SW 1271 (cell line): Measurements from ENCODE around the gene TRIM28.
"Not testable (repeated sequence)": the region's sequence is repeated elsewhere in the genome, so short reads cannot be mapped to it uniquely, and the experiment has no call there.

Experiments
- DNase-seq, 2 experiments: peaks; one replicate each; lab custom pipeline; 2025; lab: John Stamatoyannopoulos, UW

Gene TRIM28

DNA sequence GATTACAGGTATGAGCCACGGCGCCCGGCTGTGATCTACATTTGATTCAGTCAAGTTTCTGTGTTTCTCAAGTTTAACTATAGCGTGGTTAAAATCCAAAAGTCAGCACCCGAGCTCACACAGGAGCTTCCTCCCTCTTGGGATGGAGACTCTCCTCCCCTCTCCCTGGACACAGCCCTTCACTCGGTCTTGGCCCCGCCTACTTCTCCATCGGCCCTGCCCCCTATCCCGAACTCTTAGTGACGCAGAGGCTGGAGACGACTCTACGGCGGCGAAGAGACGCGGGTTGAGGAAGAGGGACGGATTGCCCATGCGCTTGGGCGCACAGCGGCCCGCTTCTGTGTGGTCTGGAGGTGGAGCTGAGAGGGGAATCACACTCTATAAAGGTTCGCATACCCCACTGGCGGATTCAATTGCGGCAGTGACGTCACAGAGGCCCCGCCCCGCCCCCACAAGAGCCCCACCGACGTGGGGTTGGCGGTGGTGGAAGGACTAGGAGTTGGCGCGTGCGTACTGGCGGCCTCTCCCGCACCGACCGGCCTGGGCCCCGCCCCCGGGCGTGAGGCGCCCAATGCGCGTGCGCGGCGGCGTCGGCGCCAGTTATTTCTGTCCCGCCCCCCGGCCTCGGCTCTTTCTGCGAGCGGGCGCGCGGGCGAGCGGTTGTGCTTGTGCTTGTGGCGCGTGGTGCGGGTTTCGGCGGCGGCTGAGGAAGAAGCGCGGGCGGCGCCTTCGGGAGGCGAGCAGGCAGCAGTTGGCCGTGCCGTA lies at the start of gene TRIM28:
TRIM28 (plus strand) TSS at position 239 of the 765 bp plus-strand sequence. CDS start 694 bp downstream, outside the sequence.
- DNase-seq, result no peak

DNA sequence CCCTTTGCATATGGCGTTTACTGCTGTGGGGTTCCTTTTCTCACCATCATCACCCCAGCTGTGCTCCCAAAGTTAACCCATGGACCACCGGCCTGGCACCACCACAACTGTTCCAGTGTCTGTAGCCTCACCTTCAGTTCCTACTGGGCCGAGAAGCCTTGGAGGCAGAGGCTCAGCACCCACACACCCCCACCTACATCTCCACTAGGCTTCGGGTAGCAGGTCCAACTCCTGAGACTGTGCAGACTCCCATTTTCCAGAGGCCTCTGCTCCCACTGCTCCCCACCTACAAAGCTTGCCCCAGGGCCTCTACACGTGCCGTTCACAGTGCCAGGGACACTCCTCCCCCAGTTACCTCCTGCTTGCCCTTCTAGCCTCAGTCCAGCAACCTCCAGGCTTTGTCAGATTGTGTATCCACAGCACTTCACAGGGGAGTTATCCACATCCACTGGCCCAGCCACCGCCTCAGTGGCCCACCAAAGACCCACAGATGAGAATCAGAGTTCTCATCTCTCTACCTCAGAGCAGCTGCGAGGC lies 46.2 kb upstream of the TRIM28 start:
- no peak for DNase-seq

DNA sequence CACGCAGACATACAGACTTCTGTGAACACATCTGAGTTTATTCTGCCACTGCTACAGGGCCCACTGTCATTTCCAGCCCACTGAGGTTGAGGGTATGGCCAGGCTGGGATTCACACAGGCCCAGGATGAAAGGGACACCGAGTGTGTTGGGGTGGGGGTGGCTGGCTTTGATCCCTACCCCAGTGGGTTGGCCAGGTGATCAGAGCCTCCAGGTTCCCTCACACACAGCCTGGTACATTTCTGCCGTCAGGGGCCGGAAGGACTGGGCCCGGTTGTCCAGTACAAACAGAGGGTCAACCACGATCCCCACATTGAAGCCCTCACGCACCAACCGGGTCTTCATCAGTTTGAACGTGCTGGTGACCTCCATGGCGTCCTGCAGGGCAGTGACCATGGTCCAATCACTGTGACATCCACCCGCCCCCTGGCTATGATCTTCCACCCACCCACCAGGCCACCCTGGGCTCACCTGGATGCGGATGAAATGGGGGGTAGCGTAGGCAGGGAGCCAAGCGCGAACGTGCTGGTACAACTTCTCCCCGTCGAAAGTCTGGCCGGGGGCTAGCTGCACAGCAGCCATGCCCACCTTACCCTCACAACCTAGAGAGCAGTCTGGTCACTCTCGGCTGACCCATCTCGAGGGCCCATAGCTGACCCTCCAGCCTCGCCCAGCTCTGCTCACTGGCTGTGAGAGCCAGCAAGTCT lies 45.4 kb upstream of the TRIM28 start:
- DNase-seq, result no peak

DNA sequence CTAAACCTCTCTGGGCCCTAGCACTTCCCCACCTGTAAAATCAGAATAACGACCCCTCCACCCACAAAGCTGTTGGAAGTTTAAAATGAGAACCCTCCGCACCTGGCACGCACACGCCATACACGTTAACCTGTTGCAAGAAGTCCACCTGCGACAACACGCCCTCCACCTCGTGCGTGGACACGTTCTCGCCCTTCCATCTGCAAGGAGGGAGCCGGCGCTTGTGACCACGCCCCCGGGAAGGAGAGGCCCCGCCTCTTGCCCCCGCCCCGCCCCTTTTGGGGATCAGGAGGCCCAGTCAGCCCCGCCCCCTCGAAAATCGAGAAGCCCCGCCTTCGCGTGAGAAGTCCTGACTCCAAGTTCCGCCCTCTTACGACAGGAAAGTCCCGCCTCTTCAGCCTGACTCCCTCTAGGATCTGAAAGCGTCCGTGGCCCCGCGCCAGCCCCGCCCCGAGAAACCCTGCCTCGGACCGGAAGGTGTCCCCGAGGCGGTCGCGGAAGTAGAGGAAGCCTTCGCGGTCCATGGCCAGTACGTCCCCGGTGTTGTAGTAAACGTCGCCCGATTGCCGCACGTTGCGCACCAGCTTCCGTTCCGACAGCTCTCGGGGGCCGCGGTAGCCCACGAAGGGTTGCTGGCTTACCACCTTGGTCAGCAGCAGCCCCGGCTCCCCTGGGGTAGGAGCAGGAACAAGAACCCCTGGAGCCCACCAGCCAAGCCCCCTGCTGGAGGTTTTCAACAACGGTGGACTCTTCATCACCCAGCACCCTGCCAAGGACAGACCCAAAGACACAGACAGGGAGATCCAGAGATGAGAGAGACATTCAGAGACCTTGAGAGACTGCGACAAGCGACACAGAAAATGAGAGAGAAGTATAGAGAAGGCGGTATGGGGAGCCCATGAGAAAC lies 44.6 kb upstream of the TRIM28 start:
- peak; percentile 88 to 95 for DNase-seq

DNA sequence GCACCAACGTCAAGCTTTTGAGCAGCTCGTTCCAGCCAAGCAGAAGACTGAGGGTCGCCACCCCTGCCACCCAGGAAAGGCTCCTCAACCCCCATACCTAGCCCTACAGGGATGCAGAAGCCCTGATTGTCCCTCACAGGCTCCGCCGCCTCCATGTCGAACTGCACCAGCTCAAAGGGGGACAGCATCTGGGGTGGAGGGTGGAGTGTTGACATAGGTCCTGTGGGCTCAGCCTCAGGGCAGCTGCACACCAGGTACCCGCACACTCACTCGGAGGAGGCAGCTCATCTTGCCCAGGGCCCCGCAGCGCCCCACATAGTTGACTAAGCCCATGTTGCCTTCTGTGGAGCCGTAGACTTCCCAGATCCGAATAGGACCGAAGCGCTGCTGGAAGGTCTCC lies 43.6 kb upstream of the TRIM28 start:
- no peak for DNase-seq

DNA sequence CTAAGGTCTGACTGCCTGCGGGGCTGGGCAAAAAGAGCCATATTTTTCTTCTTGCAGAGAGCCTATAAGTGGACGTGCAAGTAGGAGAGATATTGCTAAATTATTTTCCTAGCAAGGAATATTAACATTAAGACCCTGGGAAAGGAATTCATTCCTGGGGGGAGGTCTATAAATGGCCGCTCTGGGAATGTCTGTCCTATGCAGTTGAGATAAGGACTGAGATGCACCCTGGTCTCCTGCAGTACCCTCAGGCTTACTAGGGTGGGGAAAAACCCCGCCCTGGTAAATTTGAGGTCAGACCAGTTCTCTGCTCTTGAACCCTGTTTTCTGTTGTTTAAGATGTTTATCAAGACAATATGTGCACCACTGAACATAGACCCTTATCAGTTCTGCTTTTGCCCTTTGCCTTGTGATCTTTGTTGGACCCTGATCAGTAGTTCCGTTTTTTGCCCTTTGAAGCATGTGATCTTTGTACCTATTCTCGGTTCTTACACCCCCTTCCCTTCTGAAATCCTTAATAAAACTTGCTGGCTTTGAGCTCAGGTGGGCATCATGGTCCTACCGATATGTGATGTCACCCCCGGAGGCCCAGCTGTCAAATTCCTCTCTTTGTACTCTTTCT lies 36.2 kb upstream of the TRIM28 start:
- not testable (repeated sequence) for DNase-seq

DNA sequence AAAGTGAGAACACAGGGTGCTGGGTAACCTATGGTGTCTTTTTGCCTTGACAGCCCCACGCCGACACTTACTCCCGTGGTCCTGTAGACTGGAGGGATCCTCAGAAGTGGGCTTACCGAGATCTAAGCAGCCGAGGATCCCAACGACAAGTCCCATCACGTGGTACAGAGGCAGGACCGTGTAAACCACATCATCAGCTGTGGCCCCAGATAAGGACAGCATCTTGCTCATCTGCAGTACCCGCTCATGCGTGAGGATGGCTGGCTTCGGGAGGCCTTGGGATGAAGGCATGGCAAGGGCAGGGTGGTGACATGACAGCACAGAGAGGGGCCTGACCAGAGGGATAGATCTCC lies 34.2 kb upstream of the TRIM28 start:
- DNase-seq, result no peak

DNA sequence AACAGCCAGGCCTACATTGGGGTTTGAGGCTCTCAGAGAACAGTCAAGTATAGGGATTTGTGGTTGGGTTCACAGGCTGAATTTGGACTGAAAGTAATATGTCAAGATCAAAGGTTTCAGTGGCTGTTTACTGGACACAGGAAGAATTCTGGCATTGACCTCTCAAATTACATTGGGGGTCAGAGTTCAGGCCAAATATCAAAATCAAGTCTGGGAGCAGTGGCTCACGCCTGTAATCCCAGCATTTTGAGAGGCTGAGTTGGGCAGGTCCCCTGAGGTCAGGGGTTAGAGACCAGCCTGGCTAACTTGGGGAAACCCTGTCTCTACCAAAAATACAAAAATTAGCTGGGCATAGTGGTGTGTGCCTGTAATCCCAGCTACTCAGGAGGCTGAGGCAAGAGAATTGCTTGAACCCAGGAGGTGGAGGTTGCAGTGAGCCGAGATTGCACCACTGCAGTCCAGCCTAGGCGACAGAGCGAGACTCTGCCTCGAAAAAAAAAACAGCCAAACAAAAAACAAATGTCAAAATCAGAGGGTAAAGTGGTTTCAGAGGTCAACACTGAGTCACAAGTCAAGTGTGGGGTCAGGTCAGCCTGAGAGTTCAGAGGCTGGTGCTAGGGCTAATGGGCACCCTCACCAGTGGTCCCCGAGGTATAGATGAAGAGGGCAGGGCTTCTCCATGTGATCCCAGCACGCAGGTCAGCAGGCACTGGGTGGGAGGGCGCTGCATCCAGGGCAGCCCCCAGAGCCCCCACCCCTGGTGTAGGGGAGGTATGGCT lies 33.6 kb upstream of the TRIM28 start:
- no peak for DNase-seq

DNA sequence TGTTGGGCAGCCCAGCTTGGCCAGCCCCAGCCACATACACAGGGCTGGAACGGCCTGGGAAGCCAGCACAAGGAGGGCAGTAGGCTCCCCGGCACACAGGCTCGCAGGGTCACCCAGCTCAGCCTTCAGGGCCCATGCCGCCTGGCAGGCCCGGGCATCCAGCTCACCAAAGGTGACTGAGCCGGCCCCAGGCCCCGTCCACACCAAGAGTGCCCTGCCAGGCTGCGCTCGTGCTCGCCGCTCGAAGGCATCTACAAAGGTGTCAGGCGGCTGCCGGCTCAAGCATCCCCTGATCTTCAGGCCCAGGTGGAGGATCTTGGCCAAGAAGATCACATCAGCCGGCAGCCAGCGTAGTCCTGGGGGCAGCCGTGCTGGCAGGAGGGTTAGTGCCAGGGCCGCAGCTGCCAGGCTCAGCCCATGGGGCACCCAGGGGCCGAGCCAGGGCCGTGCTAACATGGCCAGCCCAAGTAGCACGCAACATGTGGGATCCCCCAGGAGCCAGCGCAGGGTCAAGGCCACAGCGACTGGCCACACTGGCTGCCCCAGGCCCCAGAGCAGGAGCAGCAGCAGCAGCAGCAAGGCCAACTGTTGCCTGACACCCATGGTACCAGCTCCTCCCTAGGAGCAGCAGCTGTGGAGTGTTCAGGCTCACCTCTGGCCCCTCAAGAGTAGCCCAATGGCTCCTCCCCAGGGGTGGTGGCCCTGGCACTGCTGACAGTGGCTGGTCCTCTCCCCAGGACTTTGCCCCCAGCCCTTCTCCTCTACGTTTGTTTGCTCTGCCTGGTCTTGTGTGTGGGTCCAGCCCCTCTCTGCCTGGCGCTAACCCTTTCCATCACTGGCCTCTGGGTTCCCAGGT lies 32.3 kb upstream of the TRIM28 start, which contains the start of gene SLC27A5:
SLC27A5 (minus strand) TSS at position 640 of the 856 bp plus-strand sequence; CDS start at position 603, 37 bp downstream.
- DNase-seq, result no peak

DNA sequence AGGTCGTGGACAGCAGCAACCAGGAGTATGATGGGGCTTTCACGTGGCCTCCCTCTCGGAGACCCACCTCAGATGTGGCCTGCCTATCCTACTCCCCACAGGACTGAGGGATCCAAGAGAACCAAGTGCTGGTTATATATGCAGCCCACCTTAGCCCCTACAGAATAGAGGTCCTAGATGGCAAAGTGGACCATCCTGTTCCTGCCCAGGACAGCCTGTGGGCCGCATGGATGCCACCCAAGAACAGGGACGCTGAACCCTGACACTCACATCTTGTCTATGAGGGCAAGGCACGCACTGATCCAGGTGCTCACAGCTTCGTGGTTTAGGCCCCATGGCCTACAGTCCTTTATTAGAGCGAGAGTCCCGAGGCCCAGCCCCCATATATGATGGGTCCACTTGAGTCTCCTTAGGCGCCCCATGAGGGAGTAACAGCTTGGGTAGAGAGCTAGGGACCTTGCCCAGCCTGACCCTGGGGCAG lies 30.6 kb upstream of the TRIM28 start:
- DNase-seq, result no peak

DNA sequence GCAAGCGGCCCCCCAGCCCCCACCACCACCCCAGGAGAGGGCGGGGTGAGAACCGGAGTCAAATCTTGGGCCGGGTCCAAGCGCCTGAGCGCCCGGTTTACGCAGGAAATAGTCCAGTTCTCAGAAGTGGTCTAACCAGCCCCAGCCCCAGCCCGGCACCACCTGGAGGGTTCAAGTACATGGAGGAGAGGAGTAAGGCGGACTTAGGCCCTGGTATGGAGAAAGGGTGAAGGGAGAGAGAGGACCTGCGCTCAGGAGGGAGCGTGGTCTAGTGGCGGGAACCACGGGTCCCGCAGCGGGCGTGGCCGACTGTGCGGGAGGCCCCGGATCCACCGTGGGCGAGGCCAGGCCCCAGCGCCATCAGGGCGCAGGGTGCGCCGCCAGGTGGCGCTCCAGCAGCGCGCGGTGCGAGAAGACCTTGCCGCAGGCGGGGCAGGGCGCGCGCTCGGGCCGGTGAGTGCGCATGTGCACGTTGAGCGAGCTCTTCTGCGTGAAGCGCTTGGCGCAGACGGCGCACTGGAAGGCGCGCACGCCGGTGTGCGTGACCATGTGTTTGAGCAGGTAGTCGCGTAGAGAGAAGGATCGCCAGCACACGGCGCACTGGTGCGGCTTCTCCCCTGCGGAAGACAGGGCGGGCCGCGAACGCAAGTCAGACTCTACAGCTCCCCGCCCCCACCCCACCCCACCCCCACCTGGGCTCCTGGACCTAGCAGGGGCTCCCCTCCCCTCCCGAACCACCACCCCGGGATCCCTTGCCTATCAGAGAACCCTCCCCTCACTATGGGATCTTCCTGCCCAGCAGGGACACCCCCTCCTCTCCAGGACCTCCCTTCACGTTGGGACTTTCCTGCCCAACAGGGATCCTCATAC lies 29.9 kb upstream of the TRIM28 start:
- peak; percentile 45 to 57 for DNase-seq

DNA sequence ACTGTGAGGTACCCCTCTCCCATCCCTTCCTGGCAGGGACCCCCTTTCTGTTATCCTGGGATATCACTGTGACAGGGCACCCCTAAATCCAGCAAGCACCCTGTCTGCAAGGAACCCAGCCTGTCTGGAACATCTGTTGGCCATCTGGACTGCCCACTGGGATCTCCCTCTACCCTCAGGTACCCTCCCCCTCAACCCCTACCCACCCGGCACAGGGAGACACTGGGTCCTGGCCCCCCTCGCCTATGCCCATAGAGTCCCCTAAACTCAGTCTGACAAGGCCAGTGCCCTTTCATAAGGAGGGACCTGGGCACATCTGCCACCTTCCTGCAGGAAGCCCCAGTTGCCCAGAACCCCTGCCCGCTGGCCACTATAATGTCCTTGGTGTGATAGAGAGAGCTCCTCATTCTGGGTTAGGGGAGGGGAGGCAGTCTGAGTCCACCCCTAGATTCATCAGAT lies 29.3 kb upstream of the TRIM28 start:
- no peak for DNase-seq

DNA sequence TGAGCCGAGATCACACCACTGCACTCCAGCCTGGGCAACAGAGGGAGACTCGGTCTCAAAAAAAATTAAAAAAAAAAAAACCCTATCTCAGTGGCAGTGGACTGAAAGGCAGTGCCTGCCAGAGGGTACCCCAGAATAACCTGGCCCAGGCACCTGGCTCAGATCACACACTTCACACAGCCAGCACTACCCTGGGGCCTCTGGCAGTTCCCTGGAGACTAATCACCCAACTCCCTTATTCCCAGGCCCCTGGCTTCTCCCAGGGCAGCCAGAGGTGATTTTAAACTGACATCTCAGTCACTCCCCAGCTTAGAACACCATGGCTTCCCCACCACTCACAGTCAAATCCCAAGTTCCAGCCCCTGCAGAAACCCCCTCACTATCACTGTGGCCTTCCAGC lies 28.6 kb upstream of the TRIM28 start:
- DNase-seq, result no peak

DNA sequence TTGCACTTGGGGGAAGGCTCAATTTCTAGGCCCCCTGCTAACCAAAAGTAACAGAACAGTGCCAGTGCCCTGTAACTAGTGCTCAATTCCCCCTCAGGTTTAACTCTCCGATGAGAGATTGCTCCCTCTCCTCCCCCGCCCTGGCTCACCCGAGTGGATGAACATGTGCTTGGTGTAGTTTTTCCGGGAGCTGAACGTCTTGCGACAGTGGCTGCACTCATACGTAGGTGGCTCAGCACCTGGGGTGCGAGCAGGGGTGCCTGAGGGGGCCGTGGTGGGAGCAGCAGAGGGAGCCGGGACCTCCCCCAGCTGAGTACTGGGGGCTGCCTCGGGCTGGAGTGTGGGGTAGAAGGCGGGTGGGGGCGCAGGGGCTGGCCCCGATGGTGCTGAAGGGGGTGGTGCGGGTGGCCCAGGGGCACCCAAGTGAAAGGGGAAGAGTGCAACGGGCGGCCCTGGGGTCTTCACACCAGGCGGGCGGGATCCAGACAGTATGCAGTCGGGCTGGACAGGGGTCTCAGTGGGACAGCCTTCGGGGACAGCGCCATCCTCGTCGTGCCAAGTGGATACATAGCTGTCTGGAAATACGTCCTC lies 27.5 kb upstream of the TRIM28 start:
- no peak for DNase-seq

DNA sequence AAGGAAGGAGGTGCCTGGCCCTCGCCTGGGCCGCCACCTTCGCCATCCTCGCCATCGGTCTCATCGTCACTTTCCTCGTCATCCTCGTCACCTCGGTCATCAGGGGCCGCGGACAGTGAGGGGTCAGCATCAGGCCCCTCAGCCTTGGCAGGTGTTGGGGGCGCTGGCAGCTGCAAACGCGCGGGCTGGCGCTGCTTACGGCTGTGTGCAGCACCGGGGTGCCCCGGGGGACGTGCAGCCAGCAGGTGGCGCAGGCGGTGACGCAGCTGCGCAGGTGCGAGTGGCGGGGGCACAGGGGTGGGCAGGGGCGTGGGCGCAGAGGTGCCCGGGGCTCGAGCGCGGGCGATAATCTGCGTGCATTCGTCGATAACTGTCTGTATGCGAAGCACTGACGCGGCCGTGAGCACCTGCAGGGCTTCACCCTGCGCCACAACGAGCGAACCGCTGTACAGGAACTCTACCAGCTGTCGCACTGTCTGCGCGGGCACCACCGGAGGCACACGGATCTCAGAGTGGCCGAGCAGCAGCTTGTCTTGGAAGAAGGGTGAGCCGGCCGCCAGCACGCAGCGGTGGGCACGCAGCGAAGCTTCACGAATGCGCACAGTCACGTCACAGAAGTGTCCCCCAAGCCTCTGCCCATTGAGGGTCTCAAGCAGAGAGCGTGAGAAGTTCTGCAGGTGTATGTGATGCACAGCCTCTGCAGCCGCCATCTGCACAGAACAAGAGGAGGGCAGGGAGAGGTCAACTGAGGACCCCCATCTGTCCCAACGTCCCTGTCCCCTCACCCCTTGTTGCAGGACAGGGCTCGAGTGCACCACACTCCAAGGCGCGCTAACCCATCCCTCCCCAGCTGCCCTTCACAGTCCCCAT lies 26.7 kb upstream of the TRIM28 start:
- no peak for DNase-seq

DNA sequence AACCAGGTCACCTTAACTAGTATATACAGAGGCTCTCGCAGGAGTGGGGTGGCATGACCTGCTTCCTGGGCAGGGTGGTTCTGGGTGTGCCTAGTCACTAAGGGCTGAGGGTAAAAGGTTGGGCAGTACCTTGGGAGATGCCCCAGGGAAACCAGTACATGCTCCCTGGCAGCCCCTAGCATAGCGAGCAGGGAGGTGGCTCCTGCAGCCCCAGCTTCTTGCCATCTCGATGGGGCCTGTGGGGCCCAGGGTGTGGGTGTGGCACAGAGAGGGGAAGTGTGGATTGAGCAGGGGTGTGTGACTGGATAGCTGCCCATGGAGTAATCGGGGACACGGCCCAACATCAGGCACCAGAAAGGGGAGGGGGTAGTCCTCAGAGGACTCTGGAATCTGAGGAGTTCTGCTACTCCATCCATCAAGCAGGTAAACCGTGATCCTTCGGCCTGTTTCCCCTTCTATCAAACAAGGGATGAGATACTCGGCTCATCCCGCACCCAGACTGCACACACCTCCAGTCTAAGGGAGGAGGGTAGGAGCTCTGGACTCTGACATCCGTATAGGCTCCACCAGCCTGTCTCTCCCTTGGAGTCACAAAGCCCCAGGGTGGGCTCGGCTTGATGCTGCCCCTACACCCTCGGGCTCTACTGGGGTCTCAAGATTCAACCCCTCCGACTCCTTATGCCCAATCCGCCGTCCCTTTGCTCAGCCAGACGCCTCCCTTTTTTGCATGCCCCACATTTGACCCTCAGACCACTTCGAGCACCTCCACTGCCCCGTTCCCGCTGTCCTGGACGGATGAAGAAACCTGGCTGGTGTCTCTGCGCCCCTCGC lies 25.4 kb upstream of the TRIM28 start:
- no peak for DNase-seq

DNA sequence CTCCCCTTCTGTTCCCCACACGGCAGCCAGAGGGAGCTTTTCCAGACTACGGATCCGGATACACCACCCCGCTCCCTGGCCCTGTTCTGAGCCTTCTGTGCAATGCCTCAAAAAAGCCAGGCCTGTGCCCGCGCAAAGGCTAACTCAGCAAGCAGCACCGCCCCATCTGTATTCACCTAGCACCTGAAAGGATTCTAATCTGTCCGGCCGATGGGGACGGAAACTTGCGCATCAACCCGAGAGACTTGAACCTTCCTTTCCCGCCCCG lies 24.8 kb upstream of the TRIM28 start:
- peak in 1 of 2 experiments; percentile 58 for DNase-seq
